ENCODE results near the gene EYA2.

DNA sequence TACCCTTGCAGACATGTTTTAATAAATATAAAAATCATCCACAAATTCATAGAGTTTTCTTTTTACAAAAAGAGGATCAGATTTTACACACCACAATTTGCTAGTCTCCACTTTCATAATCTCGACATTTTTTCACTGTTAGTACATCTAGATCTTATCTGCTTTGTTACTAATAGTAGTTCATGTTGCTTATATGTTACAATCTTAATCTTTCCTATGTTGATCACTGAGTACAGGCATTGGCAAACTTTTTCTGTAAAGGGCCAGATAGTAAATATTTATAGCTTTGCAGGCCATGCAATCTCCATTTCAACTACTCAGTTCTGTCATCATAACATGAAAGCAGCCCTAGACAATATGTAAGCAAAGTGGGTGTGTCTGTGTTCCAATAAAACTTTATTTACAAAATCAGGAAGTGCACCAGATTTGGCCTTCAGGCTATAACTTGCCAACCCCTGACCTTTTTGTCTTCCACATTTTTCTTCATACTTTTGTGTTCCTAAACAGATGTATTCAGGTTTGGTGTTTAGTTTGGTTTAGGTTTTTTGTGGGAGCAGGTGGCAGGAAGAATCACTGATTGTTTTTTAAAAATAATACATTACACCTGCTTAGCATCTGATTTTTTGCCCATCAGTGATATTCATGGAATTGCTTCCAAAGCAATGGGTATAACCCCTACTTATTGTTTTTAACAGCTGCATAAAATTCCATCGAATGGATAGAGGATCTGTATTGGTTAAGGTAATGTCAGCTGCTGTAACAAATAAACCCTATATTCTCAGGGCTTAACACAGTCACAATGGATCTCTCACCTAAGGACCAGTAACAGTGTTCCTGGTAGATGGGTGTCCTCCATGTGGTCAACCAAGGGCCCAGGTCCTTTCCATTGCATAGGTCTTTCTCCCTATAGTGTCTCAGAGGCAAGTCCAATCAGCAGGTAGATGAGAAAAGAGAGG is 61.2 kb downstream of the EYA2 start:
- TF ChIP-seq, protein P1, sequence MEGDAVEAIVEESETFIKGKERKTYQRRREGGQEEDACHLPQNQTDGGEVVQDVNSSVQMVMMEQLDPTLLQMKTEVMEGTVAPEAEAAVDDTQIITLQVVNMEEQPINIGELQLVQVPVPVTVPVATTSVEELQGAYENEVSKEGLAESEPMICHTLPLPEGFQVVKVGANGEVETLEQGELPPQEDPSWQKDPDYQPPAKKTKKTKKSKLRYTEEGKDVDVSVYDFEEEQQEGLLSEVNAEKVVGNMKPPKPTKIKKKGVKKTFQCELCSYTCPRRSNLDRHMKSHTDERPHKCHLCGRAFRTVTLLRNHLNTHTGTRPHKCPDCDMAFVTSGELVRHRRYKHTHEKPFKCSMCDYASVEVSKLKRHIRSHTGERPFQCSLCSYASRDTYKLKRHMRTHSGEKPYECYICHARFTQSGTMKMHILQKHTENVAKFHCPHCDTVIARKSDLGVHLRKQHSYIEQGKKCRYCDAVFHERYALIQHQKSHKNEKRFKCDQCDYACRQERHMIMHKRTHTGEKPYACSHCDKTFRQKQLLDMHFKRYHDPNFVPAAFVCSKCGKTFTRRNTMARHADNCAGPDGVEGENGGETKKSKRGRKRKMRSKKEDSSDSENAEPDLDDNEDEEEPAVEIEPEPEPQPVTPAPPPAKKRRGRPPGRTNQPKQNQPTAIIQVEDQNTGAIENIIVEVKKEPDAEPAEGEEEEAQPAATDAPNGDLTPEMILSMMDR (IDR thresholded peaks at IDR 0.05), result no peak
- TF ChIP-seq EZH2 (IDR thresholded peaks at IDR 0.05) (no peak), EZH2phosphoT487 (IDR thresholded peaks at IDR 0.05) (no peak)
